Activated naive CD4-positive, alpha-beta T cell treated with anti-CD3 and anti-CD28 coated beads for 36 hours (primary cell): ENCODE measurements around the gene LGR6. TPM values are rescaled to one million over a fixed set of nuclear protein-coding genes. Genes with fewer than 3 reads are reported as not detected.

ENCODE experiments used
- CTCF ChIA-PET: fragments of 350-600 bp; sonication (Branson Sonifier 250); formaldehyde crosslinking; loops from one replicate; lab custom pipeline; 2021; ENCODE audit warnings: antibody characterized with exemption; lab: Charles Lee
- DNase-seq: peaks from one replicate; pipeline ENCODE4 v3.0.0-alpha.2; 2020
- H3K27ac Mint-ChIP-seq: one replicate; pipeline ENCODE4 v1.8.0; 2021; ENCODE audit warnings: mild to moderate bottlenecking, mixed read lengths
- H3K27me3 Mint-ChIP-seq: one replicate; pipeline ENCODE4 v1.8.0; 2021; ENCODE audit warnings: low read depth, mixed read lengths
- H3K36me3 Mint-ChIP-seq: one replicate; pipeline ENCODE4 v1.8.0; 2021; ENCODE audit warnings: low read depth, mixed read lengths
- H3K4me1 Mint-ChIP-seq: one replicate; pipeline ENCODE4 v1.8.0; 2021; ENCODE audit warnings: low read depth, mixed read lengths
- H3K4me3 Mint-ChIP-seq: one replicate; pipeline ENCODE4 v1.8.0; 2021; ENCODE audit warnings: mild to moderate bottlenecking, moderate library complexity, mixed read lengths
- H3K9me3 Mint-ChIP-seq: one replicate; pipeline ENCODE4 v1.8.0; 2021; ENCODE audit warnings: mixed read lengths
- intact Hi-C: fragments of 100-400 bp; cut with micrococcal nuclease; formaldehyde crosslinking; loops from one replicate; pipeline ENCODE4 v1.15.1; 2023
- total RNA-seq, 2 experiments: library from RNA; stranded (reverse); gene quantifications; one replicate each; pipeline ENCODE4 v1.2.3, GENCODE V29; 2021

Gene LGR6
- total RNA-seq, 2 experiments from 2014 or later = 0.19 to 0.22 TPM

- DNase-seq = no peak
- no peaks in the 10 kb centered on the region for H3K4me1 Mint-ChIP-seq
- intact Hi-C loops = no loop called here
- no peaks in the 10 kb centered on the region for H3K9me3 Mint-ChIP-seq
- H3K27ac Mint-ChIP-seq = no peak overlapping the region
- H3K27me3 Mint-ChIP-seq = peaks cover 16% of the 10 kb centered on the region
- CTCF ChIA-PET = no interaction called here
- H3K36me3 Mint-ChIP-seq = no peaks in the 10 kb centered on the region
- no peak overlapping the region for H3K4me3 Mint-ChIP-seq
Measured at GRCh38 chr1:202208351-202208857, 14.8 kb downstream of the LGR6 start.

- H3K4me3 Mint-ChIP-seq = no peak overlapping the region
- CTCF ChIA-PET = interaction anchor here (1.2 to 1.9 kb wide), 2 partner anchors 18 to 103 kb away, joined by 3 to 5 read pairs; no protein-coding TSS in a partner anchor
- H3K9me3 Mint-ChIP-seq = no peaks in the 10 kb centered on the region
- H3K36me3 Mint-ChIP-seq = no peaks in the 10 kb centered on the region
- no peak overlapping the region for H3K27ac Mint-ChIP-seq
- H3K27me3 Mint-ChIP-seq = peaks cover 28% of the 10 kb centered on the region
- H3K4me1 Mint-ChIP-seq = peaks cover 4% of the 10 kb centered on the region
- DNase-seq = no peak
- intact Hi-C loops = no loop called here
Measured at GRCh38 chr1:202210385-202210784, 16.8 kb downstream of the LGR6 start.

DNA sequence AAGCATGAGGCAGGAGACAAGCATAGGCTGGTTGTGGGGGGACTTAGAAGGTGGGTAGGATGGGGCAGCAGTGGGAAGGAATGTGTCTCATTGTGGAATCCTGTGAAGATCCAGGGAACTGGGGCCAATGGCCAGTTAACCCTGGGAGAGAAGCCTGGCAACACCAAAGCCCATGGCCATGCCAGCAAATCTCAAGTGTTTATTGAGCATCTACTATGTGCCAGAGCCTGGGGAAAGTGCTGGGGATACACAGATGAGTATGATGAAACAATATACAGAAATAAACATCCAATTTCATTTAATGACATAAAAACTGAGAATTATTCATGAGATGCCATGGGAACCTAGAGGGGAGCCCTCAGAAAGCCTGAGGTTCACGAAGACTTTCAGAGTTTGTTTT, 17.4 kb downstream of the LGR6 start:
- Mint-ChIP-seq H3K36me3 (no peaks in the 10 kb centered on the region), H3K27ac (no peak overlapping the region), H3K9me3 (no peaks in the 10 kb centered on the region), H3K27me3 (peaks cover 32% of the 10 kb centered on the region), H3K4me3 (no peak overlapping the region), H3K4me1 (peaks cover 4% of the 10 kb centered on the region)
- DNase-seq = no peak
- CTCF ChIA-PET = interaction anchor here (0.7 to 1.9 kb wide), 3 partner anchors 18 to 509 kb away, joined by 3 to 5 read pairs (median 3); no protein-coding TSS in a partner anchor
- intact Hi-C loops = no loop called here

- H3K4me1 Mint-ChIP-seq = peaks cover 4% of the 10 kb centered on the region
- intact Hi-C loops = no loop called here
- CTCF ChIA-PET = interaction anchor here (0.7 to 1.5 kb wide), 3 partner anchors 13 to 28 kb away, joined by 3 to 5 read pairs (median 4); partner anchors contain the start of gene LGR6
Measured at GRCh38 chr1:202212787-202213186, 19.2 kb downstream of the LGR6 start.

GRCh38 chr1:202213361-202214088, 19.9 kb downstream of the LGR6 start:
- H3K36me3 Mint-ChIP-seq = no peaks in the 10 kb centered on the region
- intact Hi-C loops = no loop called here
- H3K4me1 Mint-ChIP-seq = peaks cover 4% of the 10 kb centered on the region
- peak; percentile 13 for DNase-seq
- H3K27ac Mint-ChIP-seq = no peak overlapping the region
- CTCF ChIA-PET = interaction anchor here (0.6 to 1.5 kb wide), 5 partner anchors 13 to 507 kb away, joined by 3 to 5 read pairs (median 4); partner anchors contain the start of gene LGR6
- H3K27me3 Mint-ChIP-seq = peaks cover 34% of the 10 kb centered on the region
- no peak overlapping the region for H3K4me3 Mint-ChIP-seq
- H3K9me3 Mint-ChIP-seq = no peaks in the 10 kb centered on the region

More at GRCh38 chr1:202212787-202213186, 19.2 kb downstream of the LGR6 start:
- H3K36me3 Mint-ChIP-seq = no peaks in the 10 kb centered on the region
- no peaks in the 10 kb centered on the region for H3K9me3 Mint-ChIP-seq
- no peak overlapping the region for H3K4me3 Mint-ChIP-seq
- no peak for DNase-seq
- peaks cover 33% of the 10 kb centered on the region for H3K27me3 Mint-ChIP-seq
- H3K27ac Mint-ChIP-seq = no peak overlapping the region

- CTCF ChIA-PET = interaction anchor here (0.9 to 1.1 kb wide), 3 partner anchors 23 to 59 kb away, joined by 3 to 4 read pairs (median 4); no protein-coding TSS in a partner anchor
Measured at GRCh38 chr1:202214089-202214843, 20.7 kb downstream of the LGR6 start.

DNA sequence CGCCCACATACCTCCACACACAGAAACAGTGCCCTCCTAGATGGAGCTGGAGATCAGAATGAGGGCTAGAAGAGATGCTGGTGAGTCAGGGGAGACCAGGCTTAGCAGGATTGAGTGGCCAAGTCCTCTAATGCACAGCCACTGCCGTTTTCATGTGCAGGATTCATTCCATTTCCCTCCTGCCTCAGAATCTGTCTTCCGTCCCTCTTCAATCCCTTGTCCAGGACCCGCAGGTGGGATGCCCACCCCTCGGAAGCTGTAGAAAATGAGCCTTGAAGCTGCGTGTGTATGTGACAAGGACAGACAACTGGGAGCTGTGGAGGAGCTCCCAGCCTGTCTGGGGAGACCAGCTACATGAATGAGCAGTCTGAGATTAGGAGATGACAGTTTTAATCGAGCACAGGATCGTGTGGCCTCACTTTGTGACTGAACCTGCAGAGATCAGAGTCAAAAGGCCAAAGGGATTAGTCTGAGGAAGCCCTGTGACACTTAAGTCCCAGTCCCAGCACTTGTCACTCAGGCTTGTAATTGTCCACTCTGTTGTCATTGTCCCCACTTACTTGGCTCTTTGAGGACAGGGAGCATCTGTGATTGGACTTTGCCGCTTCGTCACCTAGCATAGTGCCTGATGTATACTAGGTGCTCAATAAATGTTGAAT, 22.0 kb downstream of the LGR6 start:
- no peaks in the 10 kb centered on the region for H3K9me3 Mint-ChIP-seq
- no peak overlapping the region for H3K27ac Mint-ChIP-seq
- H3K27me3 Mint-ChIP-seq = peaks cover 36% of the 10 kb centered on the region
- intact Hi-C loops = no loop called here
- CTCF ChIA-PET = interaction anchor here (0.9 kb wide), 1 partner anchor 61 kb away, joined by 4 read pairs; no protein-coding TSS in a partner anchor
- no peak overlapping the region for H3K4me3 Mint-ChIP-seq
- no peak for DNase-seq
- peaks cover 4% of the 10 kb centered on the region for H3K4me1 Mint-ChIP-seq
- no peaks in the 10 kb centered on the region for H3K36me3 Mint-ChIP-seq

More at GRCh38 chr1:202214089-202214843, 20.7 kb downstream of the LGR6 start:
- intact Hi-C loops = no loop called here
- no peak for DNase-seq
- Mint-ChIP-seq H3K9me3 (no peaks in the 10 kb centered on the region), H3K4me1 (peaks cover 4% of the 10 kb centered on the region), H3K4me3 (no peak overlapping the region), H3K27me3 (peaks cover 36% of the 10 kb centered on the region), H3K36me3 (no peaks in the 10 kb centered on the region), H3K27ac (no peak overlapping the region)

DNA sequence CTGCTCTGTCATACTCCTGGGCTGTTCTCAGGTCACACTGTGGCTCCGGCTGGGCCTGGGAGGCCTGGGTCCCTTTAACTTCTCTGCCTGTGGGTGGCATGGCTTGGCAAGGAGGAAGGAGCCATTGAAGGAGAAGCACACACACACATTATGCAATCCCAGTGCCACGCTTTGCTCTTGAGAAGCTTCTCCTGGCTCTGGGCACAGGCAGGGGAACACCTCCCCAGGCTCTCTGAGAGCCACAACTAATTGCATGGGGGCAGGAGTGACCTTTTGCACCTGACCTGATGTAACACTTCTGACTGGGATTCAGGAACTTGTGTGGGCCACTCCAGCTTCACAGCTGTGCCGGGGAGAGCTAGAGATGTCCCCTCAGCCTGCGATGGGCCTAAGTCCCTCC, 23.1 kb downstream of the LGR6 start:
- H3K9me3 Mint-ChIP-seq = no peaks in the 10 kb centered on the region
- H3K4me1 Mint-ChIP-seq = peaks cover 4% of the 10 kb centered on the region
- no peaks in the 10 kb centered on the region for H3K36me3 Mint-ChIP-seq
- peaks cover 32% of the 10 kb centered on the region for H3K27me3 Mint-ChIP-seq
- no peak overlapping the region for H3K27ac Mint-ChIP-seq
- CTCF ChIA-PET = no interaction called here
- DNase-seq = no peak
- intact Hi-C loops = no loop called here
- H3K4me3 Mint-ChIP-seq = no peak overlapping the region

- no peak for DNase-seq
- no peaks in the 10 kb centered on the region for H3K36me3 Mint-ChIP-seq
- peaks cover 27% of the 10 kb centered on the region for H3K27me3 Mint-ChIP-seq
- intact Hi-C loops = no loop called here
- H3K4me1 Mint-ChIP-seq = peaks cover 4% of the 10 kb centered on the region
- CTCF ChIA-PET = no interaction called here
- no peak overlapping the region for H3K27ac Mint-ChIP-seq
- no peaks in the 10 kb centered on the region for H3K9me3 Mint-ChIP-seq
- H3K4me3 Mint-ChIP-seq = no peak overlapping the region
Measured at GRCh38 chr1:202217516-202217915, 23.9 kb downstream of the LGR6 start.

DNA sequence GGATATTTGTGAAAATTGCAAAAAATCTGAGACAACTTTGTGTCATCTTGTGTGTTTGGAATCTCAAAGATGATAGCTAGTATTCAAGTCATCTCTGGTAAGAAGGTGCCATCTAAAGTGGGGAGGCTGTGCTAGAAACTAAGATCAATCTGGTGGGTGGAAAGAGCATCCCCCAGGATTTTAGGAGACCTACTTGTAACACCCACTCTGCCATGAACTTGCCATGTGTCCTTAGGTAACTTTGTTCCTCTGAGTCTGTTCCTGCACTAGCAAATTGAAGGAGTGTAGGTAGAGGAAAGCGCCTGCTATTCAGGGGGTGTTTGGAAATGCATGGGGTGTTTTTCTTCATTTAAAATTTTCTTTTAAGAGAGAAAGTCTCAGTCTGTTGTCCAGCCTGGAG, 24.4 kb downstream of the LGR6 start:
- Mint-ChIP-seq H3K9me3 (no peaks in the 10 kb centered on the region), H3K4me1 (peaks cover 4% of the 10 kb centered on the region), H3K4me3 (no peak overlapping the region), H3K27me3 (peaks cover 23% of the 10 kb centered on the region), H3K27ac (no peak overlapping the region), H3K36me3 (no peaks in the 10 kb centered on the region)
- CTCF ChIA-PET = no interaction called here
- intact Hi-C loops = no loop called here
- DNase-seq = no peak

DNA sequence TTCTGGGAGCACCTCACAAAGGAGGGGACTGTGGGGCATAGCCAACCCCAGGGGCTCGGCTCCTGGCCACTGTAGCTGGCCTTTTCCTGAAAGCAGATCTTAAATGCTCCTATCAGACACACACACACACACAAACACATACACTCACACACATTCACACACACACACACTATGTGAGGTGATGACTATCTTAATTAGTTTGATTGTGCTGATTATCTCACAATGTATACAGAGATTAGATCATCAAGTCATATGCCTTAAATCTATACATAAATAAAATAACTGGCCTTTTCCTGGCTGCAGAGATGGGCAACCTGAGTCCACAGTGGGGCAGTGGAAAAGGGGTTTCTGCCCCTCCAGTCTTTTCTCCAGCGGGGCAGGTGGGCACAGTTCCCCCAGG, 27.1 kb downstream of the LGR6 start:
- Mint-ChIP-seq H3K9me3 (no peaks in the 10 kb centered on the region), H3K4me1 (no peaks in the 10 kb centered on the region), H3K27ac (no peak overlapping the region), H3K4me3 (no peak overlapping the region), H3K36me3 (no peaks in the 10 kb centered on the region), H3K27me3 (peaks cover 5% of the 10 kb centered on the region)
- intact Hi-C loops = no loop called here
- CTCF ChIA-PET = no interaction called here
- no peak for DNase-seq
